NCI-H510A (cell line): ENCODE measurements around the gene NUP50.

Experiments used
- DNase-seq: peaks from one replicate; lab custom pipeline; 2025; lab: John Stamatoyannopoulos, UW

The NUP50 gene

GRCh38 chr22:45163451-45164269 is at the start of gene NUP50:
NUP50 (plus strand) TSS chr22:45163925; CDS start chr22:45168178, 4,253 bp downstream.
- DNase-seq: peak; percentile 83

GRCh38 chr22:45120440-45120839 is 43.3 kb upstream of the NUP50 start:
- no peak for DNase-seq

- no peak for DNase-seq
Measured at GRCh38 chr22:45120931-45121330, 42.8 kb upstream of the NUP50 start.

GRCh38 chr22:45124176-45124847 is 39.4 kb upstream of the NUP50 start:
- no peak for DNase-seq

GRCh38 chr22:45125188-45125587 is 38.5 kb upstream of the NUP50 start:
- no peak for DNase-seq

- no peak for DNase-seq
Measured at GRCh38 chr22:45127866-45128265, 35.9 kb upstream of the NUP50 start.

- DNase-seq: no peak
Measured at GRCh38 chr22:45129703-45130524, 33.8 kb upstream of the NUP50 start.

- no peak for DNase-seq
Measured at GRCh38 chr22:45130891-45131290, 32.8 kb upstream of the NUP50 start.

- no peak for DNase-seq
Measured at GRCh38 chr22:45131749-45132148, 32.0 kb upstream of the NUP50 start.

GRCh38 chr22:45134313-45134712 is 29.4 kb upstream of the NUP50 start:
- no peak for DNase-seq

- DNase-seq: no peak
Measured at GRCh38 chr22:45136594-45136993, 27.1 kb upstream of the NUP50 start.

GRCh38 chr22:45139693-45140092 is 24.0 kb upstream of the NUP50 start:
- no peak for DNase-seq

- no peak for DNase-seq
Measured at GRCh38 chr22:45142376-45142775, 21.3 kb upstream of the NUP50 start.

GRCh38 chr22:45144916-45145315 is 18.8 kb upstream of the NUP50 start:
- no peak for DNase-seq

- no peak for DNase-seq
Measured at GRCh38 chr22:45149671-45150070, 14.1 kb upstream of the NUP50 start.

GRCh38 chr22:45150139-45150538 is 13.6 kb upstream of the NUP50 start:
- no peak for DNase-seq

GRCh38 chr22:45151503-45151902 is 12.2 kb upstream of the NUP50 start:
- DNase-seq: no peak

GRCh38 chr22:45154383-45154782 is 9.3 kb upstream of the NUP50 start:
- no peak for DNase-seq

GRCh38 chr22:45155050-45155840 is 8.5 kb upstream of the NUP50 start:
- DNase-seq: no peak

- DNase-seq: no peak
Measured at GRCh38 chr22:45157907-45158306, 5.8 kb upstream of the NUP50 start.

GRCh38 chr22:45159652-45160462 is 3.9 kb upstream of the NUP50 start:
- DNase-seq: no peak
